Measurements from ENCODE around the gene CWC22. TPM values are rescaled to one million over a fixed set of nuclear protein-coding genes. Genes with fewer than 3 reads are reported as not detected.

The CWC22 gene
- total RNA-seq, 1 donor from 2014 or later: 10.5 TPM

DNA sequence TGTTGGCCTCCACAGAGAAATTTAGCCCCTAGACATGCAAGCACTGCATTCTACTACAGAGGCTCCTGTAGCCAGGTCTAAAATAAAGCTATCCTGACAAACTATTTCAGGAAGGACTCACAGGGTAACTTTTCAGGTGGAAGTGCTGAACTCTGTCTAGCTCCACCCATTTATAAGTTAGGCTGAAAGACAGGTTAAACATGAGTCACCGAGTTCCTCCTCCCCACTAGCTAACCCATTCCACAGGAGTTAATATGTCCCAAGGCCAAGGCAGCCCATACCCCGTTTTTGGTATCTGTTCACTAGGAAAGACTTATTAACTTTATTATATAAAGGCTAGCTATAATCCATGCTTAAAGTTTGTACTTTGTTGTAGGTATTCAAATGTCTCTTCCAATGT, 3.5 kb downstream of the CWC22 start:
- H3K4me3 ChIP-seq (ENCODE audit: low read depth, low read length): no peak overlapping the region
- DNase-seq (ENCODE audit: low read depth): peak; percentile 44
- TF ChIP-seq, protein P1, sequence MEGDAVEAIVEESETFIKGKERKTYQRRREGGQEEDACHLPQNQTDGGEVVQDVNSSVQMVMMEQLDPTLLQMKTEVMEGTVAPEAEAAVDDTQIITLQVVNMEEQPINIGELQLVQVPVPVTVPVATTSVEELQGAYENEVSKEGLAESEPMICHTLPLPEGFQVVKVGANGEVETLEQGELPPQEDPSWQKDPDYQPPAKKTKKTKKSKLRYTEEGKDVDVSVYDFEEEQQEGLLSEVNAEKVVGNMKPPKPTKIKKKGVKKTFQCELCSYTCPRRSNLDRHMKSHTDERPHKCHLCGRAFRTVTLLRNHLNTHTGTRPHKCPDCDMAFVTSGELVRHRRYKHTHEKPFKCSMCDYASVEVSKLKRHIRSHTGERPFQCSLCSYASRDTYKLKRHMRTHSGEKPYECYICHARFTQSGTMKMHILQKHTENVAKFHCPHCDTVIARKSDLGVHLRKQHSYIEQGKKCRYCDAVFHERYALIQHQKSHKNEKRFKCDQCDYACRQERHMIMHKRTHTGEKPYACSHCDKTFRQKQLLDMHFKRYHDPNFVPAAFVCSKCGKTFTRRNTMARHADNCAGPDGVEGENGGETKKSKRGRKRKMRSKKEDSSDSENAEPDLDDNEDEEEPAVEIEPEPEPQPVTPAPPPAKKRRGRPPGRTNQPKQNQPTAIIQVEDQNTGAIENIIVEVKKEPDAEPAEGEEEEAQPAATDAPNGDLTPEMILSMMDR (conservative IDR thresholded peaks at IDR 0.05; ENCODE audit: low read depth, low read length): no peak

DNA sequence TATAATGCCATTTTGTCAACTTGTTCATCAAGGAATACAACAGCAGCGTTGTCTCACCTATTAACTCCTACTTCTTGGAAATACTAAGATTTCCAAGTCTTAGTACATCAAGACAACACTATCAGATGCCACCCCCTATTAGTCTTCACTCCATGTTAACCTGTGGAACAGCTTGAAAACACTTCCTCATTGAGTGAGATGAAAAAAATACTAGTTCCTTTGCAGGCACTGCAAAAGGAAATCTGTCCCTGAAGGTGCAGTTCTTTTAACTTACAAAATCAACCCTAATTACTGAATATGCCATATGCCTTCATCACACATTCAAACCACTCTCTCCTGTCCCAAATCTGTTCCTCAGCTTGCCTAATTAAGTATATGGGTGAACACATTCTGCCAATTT, 4.0 kb downstream of the CWC22 start:
- no peak overlapping the region for H3K4me3 ChIP-seq (ENCODE audit: low read depth, low read length)
- no peak for DNase-seq (ENCODE audit: low read depth)
- TF ChIP-seq, protein P1 (conservative IDR thresholded peaks at IDR 0.05; ENCODE audit: low read depth, low read length): no peak

DNA sequence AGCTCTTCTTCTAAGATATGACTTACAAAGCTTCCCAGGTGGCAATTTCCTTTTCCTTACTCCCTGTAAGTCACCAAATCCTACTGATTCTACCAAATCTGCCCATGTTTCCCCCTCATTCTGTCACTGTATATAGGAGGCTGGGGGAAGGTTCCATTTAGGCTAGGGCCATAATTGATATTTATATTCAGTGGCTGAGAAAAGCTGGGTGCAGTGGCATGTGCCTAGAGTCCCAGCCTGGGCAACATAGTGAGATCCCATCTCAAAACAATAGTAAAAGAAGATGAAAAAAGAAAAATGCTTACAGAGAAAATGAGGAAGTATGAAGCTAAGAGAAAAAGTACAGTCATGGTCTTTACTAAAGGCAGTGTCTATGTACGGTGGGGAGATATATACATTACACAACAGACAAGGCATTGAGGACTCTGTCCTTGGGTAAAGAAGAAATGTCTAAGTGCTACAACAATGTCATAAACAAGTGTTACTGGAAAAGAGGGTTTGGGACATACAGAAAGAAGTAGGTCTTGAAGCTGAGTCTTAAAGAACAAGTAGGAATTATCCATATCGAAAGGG, 4.8 kb downstream of the CWC22 start:
- no peak for DNase-seq (ENCODE audit: low read depth)
- no peak overlapping the region for H3K4me3 ChIP-seq (ENCODE audit: low read depth, low read length)
- TF ChIP-seq, protein P1 (conservative IDR thresholded peaks at IDR 0.05; ENCODE audit: low read depth, low read length): no peak

DNA sequence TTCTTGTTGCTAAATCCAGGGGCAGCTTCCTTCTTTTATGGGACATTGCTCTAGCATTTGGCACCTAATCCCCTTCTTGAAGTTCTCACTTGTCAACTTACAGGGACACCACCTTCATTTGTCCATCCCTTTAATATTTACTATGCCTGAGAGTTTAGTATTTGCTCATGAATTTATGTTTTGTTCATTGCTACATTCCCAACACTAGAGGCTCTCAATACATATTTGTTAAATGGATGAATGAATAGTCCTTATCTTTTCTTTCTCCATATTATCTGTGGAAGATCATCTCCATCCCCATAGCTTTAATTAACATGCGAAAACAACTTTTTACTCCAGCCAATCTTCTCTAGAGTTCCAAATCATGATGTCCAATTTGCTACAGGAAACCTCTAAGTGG, 5.4 kb downstream of the CWC22 start:
- DNase-seq (ENCODE audit: low read depth): no peak
- H3K4me3 ChIP-seq (ENCODE audit: low read depth, low read length): no peak overlapping the region
- TF ChIP-seq, protein P1 (conservative IDR thresholded peaks at IDR 0.05; ENCODE audit: low read depth, low read length): no peak

DNA sequence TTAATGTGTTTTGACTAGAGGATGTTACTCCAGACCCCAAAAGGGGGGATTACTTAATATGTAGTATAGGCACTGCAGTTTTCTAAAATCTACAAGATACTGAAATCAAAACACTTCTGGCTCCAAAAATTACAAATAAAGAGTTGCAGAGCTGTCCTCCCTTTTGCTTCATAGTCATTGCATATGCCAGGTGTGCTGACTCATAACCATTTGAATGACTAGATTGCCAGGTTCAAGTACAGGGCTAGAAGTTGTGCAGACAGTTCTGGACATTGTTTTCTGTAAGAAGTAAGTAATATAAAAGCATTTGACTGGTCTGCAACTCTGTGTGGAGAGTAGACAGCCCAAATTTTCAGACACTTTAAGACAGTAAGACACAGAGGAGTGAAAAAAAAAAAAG, 6.7 kb downstream of the CWC22 start:
- no peak overlapping the region for H3K4me3 ChIP-seq (ENCODE audit: low read depth, low read length)
- no peak for DNase-seq (ENCODE audit: low read depth)
- TF ChIP-seq, protein P1 (conservative IDR thresholded peaks at IDR 0.05; ENCODE audit: low read depth, low read length): no peak

DNA sequence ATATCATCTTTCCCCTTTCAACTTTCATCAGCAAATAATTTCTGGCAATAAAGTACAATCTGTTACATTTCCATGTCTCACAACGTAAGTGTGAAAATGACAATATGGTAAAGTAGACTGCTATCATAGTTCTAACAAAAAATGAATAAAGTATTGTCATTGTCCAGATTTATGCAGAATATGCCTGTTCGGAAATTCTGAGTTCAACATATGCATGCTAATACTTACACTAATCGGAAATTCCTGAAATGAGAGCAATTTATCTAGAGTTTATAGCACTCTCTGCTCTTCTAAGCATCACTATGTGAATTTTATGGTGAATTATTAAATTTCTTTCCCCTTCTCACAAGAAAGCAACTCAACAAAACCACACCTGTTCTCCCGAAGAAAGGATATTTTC, 8.1 kb downstream of the CWC22 start:
- DNase-seq (ENCODE audit: low read depth): no peak
- TF ChIP-seq, protein P1 (conservative IDR thresholded peaks at IDR 0.05; ENCODE audit: low read depth, low read length): no peak
- H3K4me3 ChIP-seq (ENCODE audit: low read depth, low read length): no peak overlapping the region

DNA sequence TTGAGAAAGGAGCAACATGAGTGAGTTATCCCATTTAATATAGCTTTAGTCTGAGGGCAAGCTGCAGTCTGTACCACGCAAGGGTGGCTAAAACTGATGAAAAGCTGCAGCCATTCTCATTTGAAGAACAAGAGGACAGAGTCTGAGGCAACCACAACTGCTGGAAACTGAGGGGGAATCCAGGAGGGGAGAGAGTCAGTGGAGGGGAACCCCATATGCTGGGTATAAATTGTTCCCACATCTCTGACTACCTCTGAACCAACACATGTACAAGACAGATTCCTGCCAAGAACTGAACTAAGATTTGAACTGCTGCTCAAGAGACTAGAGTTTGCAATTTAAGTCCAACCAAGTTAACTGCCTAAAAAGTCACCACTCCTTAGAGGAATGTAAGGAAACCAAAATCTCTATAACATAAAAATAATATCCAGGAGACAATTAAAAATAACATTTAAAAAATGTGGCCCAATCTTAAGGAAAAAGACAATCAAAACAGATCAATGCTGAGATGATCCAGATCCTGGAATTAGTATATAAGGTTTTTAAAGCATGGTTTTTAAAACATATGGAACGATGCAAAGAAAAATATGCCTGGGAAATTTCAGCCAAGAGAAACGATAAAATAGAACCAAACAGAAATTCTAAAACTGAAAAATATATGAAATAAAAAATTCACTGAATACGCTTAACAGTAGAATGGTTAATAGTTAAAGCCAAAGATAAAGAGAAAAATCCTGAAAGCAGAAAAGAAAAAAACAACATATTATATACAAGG, 11.2 kb downstream of the CWC22 start:
- no peak for DNase-seq (ENCODE audit: low read depth)
- H3K4me3 ChIP-seq (ENCODE audit: low read depth, low read length): no peak overlapping the region
- TF ChIP-seq, protein P1 (conservative IDR thresholded peaks at IDR 0.05; ENCODE audit: low read depth, low read length): no peak

All from epithelial cell of proximal tubule (primary cell).